ENCODE results near the gene UNCX. TPM values are rescaled to one million over a fixed set of nuclear protein-coding genes. Genes with fewer than 3 reads are reported as not detected.

Gene UNCX
- total RNA-seq, 1 donor from 2014 or later, result not detected

DNA sequence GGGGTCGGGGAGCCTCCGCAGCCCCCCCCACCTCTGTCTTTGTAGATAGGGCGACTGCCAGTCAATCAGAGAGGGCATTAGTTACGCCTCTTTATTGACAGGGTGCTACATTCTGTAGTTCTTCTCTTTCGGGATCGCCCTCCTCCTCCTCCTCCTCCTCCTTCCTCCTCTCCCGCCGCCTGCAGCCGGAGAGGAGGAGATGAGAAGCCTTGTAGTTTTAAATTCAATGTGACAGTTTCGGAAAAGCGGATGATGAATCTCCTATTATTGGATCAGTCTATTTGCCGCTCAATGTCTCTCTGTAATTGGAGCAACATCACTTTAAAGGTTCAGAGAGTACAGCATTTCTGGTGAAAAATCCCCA, 587 bp upstream of the UNCX start:
- DNase-seq, result no peak

- no peak for DNase-seq
These were observed 819 bp downstream of the UNCX start for GRCh38 chr7:1233333-1234048.

DNA sequence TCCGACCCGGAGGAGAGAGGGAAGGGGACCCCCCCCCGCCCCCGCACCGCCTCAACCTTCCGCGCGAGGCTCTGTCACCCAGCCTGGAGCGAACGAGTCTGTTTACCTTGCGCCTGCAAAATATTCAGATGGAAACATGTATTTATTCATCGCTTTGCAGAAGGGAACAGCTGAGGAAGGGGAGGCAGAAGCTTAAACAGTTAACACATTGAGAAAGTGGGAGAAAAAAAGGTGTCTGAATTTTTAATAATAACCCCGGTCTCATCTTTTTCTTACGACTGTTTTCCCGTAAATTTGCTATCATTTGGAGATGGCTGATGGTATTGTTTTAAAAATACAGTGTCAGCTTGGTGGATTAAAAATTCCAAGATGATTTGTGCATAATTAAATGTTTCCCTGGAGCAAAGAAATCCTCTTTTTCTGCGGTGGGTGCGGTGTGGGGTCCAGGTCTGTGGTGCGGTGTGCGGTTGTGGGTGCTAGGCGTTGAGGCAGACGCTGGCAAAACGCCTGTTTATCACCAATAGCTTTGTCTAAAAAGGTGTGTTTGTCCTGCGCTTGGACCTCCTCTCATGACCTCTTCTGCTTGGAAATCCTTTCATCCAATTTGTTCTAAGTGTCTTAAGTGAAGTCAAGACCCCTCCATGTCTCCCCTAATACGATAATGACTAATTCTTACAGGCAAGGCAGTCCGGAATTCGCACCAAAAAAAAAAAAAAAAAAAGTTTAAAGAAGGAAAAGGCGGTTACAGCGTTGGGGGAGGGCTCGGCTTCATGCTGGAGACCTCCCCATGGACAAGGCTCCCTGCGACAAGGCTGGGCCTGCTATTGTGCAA, 1.6 kb downstream of the UNCX start:
- no peak for DNase-seq

GRCh38 chr7:1234881-1235500, 2.3 kb downstream of the UNCX start:
- no peak for DNase-seq

- no peak for DNase-seq
These were observed 2.9 kb downstream of the UNCX start for GRCh38 chr7:1235501-1236131.

DNA sequence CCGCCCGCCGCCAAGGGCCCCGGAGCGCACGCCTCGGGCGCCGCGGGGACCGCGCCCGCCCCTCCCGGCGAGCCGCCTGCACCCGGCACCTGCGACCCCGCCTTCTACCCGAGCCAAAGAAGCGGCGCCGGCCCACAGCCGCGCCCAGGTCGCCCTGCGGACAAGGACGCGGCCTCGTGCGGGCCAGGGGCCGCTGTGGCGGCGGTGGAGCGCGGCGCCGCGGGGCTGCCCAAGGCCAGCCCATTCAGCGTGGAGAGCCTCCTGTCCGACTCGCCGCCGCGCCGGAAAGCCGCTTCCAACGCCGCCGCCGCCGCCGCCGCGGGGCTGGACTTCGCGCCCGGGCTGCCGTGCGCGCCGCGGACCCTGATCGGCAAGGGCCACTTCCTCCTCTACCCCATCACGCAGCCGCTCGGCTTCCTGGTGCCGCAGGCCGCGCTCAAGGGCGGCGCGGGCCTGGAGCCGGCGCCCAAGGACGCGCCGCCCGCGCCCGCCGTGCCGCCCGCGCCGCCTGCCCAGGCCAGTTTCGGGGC, 3.5 kb downstream of the UNCX start:
- DNase-seq, result no peak

- no peak for DNase-seq
These were observed 4.4 kb downstream of the UNCX start for GRCh38 chr7:1236831-1237701.

DNA sequence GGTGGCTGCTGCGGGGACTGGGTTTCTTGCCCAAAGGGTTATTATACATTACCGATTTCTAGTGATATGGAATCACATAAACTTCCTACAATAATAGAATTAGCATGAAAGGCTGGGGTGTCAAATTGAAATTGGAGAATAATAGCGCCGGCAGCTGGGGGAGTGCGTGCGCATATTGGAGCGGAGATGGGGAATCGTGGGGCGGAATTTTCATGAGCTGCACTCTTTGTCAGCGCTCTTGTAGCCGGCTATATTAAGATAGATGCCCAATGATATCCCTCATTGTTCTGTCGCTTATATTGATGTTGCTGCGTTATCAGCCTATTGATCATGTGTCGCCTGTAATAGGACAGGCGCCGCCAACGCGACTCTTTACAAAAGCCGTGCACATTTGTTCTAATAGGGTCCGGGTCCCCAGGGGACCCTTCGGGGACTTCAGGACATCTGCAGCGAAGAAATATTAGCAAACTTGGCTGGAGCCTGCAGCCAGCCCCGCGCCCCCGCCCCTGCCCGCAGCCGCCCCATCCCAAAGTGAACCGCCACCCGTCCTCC, 5.1 kb downstream of the UNCX start:
- DNase-seq, result no peak

DNA sequence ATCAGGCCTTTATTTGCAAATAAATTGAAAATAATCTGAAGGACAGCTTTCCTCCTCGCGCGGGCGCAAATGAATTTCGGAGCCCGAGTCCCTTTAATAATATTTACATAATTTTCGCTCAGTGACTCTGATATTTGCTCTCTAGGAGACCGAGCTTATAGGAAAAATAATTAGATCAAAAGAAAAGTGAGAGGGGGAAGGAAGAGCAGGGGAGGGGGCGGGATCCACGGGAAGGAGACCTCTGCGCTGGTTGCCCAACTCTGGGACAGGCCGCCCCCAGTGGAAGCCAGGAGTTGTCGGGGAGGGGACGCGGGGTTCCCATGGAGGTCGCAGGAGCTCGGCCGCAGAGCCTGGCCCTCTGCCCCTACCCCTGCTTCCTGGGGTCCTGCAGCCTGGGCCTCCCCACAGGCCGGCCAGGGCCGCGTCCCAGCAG, 5.8 kb downstream of the UNCX start:
- no peak for DNase-seq

DNA sequence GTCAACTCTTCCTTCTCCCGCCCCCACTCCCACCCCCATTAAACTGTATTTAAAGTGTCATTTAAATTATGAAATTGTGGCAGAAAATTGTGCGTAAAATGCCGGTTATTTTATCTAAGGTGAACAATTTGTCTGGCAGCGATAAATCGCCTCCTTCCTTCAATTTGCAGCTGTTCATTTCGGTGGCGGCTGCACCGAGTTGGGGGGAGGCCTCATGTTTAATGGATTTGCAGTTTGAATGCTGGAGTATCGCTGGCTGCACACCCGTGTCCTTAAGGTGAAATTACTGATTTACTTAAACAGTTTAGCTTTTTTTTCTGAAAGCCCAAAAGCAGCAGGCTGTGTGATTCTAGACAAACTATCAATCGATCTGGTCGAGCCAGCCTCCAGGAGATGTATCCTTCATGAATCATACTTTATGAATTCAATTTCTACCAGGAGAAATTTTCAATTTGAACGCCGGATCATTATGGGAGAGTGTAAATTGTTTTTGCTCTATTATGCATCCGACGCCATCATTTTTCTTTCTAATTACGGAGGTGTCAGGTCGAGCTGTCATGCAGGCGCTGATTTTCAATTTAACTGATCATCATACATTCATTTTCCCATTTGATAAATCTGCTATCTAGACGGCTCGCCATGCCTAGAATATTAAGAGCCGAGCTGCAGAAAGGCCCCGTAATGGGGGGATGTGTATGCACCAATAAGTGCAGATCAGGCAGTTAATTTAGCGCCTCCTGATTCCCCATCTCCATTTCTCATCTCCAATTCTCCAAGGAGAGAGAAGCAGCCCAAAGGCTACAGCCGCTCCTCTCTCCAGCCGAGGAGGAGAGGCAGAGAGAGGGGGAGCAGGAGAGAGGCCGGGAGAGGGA, 6.5 kb downstream of the UNCX start:
- DNase-seq, result no peak

GRCh38 chr7:1239803-1240516, 7.3 kb downstream of the UNCX start:
- DNase-seq, result no peak

DNA sequence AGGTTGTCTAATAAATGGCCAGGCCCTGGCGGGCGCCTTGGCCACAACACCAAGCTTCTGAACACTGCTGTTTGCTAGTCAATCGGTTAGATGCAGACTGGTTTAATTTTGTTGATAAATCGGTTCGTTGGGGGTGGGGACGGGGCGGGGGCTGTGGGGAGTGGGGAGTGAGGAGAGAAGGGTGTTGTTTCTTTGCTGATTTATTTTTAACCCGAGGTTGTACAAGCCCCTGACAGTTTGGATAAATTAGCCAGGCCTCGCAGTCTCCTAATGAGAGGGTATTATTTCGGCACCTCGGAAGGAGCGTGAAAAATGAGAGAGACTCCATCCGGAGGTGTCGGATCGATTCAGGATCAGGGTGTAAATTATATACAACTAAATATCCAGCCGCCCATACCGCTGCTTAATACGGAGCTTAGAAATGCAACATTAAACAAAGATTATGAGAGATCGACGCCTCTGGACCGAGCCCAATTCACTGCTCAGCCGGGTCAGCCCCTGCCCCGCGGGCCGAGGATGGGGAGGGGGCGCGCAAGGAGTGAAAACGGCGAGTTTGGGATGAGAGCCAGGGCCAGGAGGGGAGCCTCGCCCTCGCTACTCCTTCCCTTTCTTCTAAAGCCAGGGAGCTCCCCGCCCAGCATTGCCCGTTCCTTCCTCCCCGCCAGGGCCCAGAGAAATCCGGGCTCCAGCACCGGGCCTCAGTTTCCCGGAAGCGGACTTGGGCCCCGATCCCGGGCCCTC, 8.0 kb downstream of the UNCX start:
- DNase-seq, result no peak

GRCh38 chr7:1241258-1241602, 8.6 kb downstream of the UNCX start:
- no peak for DNase-seq

- no peak for DNase-seq
These were observed 9.1 kb downstream of the UNCX start for GRCh38 chr7:1241603-1242255.

- no peak for DNase-seq
These were observed 9.6 kb downstream of the UNCX start for GRCh38 chr7:1242256-1242605.

DNA sequence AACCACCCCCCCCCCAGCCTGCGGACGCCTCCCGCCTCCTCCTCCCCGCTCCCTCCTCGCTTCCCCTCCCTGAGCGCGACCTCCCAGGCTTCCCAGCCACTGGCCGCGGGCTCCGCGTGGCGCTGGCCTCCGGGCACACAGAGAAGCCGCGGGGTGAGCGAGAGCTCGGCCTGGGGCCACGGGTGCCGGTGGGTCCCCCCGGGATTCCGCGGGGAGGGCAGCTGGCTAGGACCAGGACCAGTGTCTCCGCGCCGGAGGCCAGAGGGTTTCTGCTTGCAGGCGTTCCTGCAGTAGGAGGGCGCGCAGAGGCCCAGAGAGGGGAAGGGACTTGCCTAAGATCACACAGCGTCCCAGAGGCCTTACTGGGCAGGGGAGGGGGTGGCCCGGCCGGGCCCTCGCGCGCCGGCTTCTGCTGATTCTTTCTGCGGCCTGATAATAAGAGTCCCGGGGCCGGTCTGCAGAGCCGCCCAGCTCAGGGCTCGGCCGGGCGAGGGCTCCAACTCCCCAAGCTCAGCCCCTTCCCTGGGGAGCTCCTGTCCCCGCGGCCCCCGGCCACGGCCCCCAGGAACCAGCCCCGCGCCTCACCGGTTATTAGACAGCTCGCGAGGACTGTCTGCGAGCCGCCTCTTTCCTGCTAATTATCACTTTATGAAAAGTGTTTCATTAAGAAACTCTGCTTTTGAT, 10.1 kb downstream of the UNCX start:
- DNase-seq, result no peak

GRCh38 chr7:1243290-1243963, 10.8 kb downstream of the UNCX start:
- DNase-seq, result no peak

Data from skin of body (tissue), 2 donors.